ENCODE results near the gene PCIF1.

The PCIF1 gene

DNA sequence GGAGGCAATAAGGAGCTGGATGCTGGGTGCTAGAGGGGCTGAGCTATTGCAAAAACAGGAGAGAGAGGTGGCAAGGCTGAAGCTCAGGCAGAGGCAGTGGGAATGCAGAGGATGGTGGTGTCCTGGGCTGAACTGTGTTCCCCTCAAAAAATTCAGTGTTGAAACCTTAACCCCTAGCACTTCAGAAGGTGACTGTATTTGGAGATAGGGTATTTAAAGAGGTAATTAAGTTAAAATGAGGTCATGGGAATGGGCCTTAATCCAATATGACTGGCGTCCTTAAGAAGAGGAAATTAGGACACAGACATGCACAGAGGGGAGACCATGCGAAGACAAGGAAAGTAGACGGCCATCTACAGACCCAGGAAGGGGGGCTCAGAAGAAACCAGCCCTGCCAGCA is 62.7 kb downstream of the PCIF1 start:
- DNase-seq: no peak

All from NCI-H187 (cell line).